GM21619 (cell line): Measurements from ENCODE around the gene SH2D5.

Source experiments
- ATAC-seq: cut with Tn5 transposase; IDR thresholded peaks from one replicate; pipeline ENCODE4 v1.9.1; 2021; ENCODE audit not compliant: unreplicated experiment

The SH2D5 gene

DNA sequence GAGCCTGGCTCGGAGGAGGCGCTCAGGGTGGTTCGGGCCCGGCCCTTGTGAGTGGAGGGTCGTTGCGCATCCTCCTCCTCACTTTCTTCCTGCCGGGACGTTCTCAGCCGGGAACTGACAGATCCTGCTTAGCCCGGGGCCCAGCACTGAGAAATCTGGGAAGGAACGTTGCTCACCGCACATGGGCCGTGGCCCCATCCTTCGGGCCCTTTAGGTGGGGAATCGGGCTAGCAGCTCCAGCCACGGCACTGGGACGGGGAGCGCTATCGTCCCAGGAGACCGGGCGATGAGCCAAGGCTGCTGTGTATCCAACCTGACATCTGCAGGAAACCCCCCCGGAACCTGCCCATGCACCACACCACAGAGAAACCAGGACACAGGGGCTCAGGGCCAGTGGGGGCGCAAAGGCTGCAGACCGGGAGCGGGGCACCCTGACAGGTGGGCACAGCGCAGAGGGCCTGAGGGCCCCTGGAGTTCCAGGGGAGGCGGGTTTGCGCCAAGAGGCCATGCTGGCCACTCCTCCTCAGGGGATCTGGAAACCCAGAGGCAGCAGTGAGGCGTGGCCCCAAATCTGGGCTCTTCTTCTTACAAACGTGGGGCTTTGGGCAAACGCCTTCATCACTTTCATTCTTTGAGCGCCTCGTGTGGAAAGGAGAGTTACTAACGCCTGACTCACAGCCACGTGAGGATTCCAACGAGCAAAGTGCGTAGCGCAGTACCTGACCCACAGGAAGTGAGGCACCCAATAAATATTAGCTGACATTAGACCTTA is at the start of gene SH2D5:
TSS of gene SH2D5 (minus strand) at position 116 of the 772 bp plus-strand sequence. CDS start 4,659 bp downstream, outside the sequence.
- peak; percentile 52 for ATAC-seq

DNA sequence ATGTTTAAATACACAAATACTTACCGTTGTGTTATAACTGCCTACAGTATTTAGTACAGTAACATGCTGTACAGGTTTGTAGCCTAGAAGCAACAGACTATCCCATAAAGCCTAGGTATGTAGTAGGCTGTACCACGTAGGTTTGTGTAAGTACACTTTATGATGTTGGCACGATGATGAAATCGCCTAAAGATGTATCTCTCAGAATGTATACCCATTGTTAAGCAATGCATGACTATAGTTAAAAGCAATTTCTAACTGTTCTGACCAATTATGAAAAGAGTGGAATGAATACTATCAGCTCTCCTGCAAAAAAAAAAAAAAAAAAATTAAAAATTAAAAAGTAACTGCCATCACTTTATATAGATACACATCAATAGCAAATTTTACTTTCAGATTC is 43.2 kb upstream of the SH2D5 start:
- no peak for ATAC-seq

DNA sequence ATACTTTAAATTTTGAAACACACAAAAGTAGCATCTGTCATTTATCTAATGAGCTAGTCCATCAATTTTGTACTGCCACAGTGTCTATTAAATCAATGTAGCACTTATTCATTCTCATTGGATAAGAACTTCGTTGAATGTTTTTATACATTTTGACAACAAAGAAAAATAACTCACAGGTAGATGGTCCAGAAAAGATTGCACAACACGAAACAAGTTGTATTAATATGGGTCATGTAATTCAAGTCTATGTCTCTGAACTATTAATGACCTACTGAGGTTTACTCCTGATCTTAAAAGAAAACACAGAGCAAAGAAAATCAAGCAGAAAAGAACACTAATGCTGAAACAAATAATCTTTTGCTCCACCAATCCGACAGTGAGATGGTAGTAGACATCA is 39.3 kb upstream of the SH2D5 start:
- no peak for ATAC-seq

DNA sequence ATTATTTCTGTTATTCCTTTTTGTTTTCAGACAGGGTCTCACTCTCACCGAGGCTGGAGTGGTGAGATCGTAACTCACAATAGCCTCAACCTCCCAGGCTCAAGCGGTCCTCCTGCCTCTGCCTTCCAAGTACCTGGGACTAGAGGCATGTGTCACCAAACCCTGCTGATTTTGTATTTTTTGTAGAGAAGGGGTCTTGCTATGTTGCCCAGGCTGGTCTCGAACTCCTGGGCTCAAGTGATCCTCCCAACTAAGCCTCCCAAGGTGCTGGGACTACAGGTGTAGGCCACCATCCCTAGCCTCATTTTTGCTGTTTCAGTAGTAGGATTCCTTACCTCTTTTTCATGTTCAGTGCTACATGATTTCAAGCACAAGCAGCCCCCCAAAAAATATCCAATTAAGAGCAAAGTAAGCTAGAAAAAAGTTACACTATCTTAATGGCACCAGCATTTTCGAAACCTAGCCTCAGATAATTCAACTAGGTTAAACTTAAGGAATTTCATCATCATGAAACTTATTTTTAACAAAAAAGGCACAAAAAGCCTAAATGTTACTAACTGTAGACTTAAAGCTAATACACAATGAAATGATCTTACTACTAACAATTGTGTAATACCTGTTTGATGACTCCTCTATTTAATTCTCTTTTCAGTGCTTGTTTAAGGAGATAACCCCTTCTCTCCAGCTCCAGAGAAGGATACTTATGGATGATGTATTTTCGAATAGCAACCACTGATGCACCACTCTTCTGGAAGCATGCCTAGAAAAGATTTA is 38.0 kb upstream of the SH2D5 start:
- no peak for ATAC-seq

DNA sequence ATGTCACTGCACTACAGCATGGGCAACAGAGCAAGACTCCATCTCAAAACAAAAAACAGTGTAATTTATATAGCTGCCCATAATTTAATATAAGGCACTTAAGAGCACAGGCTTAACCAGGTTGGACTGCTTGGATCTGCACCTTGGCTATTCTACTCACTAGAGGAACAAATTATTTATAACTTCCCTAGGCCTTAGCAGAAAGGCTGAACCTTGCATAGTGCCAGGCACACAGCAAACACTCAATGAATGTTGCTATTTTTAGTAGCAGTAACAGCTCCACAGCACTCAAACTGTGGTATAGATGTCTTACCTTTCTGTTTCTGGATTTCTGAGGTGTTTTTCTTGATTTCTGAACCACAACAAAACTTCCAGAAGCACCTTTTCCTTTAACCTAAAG is 34.8 kb upstream of the SH2D5 start:
- ATAC-seq = no peak

DNA sequence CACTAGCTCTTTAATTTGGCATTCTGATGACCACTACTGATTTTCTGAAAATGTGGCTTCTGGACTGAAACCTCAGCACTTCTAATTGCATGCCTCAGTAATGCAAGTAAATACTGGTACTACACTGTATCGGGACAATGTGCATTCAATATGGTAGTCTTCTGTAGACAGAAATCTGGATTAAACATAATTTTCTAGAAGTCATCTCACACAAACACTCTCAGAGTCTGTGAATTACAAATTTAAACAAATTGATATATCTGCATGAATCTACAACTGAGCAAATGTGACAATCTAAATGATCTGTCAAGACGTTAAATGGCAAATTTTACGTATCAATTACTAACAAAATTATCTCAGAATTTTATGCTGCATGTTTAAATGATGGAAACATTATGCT is 30.9 kb upstream of the SH2D5 start:
- no peak for ATAC-seq

DNA sequence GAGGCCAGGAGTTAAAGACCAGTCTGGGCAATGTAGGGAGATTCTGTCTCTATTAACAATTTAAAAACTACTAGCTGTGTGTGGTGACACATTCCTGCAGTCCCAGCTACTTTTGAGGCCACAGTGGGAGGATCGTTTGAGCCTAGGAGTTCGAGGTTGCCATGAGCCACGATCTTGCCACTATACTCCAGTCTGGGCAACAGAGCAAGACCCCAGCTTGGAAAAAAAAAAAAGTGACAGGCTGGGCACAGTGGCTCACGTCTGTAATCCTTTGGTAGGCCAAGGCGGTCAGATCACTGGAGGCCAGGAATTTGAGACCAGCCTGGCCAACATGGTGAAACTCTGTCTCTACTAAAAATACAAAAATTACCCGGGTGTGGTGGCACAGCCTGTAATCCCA is 27.8 kb upstream of the SH2D5 start:
- ATAC-seq = no peak

DNA sequence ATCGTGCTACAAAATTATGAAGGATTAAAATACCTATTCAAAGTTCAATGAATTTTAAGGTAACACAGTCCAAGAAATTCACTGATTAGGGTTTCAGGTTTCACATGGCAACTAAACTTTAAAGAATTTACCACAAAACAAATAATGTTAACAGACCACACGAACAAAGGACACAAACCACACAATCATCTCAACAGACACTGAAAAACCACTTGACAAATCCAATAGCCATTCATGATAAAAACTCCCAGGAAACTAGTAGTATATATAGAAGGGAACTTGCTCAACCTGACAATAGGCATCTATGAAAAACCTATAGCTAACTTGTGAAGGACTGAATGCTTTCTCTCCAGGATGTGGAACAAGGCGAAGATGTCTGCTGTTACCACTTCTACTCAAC is 21.1 kb upstream of the SH2D5 start:
- no peak for ATAC-seq

DNA sequence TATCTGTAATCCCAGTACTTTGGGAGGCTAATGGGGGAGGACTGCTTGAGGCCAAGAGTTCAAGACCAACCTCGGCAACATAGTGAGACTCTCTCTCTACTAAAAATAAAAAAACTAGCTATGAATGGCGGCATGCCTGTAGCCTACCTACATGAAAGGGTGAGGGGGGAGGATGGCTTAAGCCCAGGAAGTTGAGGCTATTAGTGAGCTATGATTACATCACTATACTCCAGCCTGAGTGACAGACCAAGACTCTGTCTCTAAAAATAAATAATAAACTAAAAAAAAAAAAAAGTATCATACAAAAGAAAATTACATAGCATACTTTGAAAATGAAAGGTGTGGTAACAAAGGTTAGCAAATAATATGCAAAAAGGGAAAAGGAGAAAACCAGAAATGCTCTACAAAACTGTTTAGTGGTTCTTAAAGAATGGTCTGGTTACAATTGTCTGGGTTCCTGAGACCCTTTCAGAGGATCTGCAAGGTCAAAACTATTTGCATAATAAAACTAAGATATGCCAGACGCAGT is 19.0 kb upstream of the SH2D5 start:
- ATAC-seq = no peak

DNA sequence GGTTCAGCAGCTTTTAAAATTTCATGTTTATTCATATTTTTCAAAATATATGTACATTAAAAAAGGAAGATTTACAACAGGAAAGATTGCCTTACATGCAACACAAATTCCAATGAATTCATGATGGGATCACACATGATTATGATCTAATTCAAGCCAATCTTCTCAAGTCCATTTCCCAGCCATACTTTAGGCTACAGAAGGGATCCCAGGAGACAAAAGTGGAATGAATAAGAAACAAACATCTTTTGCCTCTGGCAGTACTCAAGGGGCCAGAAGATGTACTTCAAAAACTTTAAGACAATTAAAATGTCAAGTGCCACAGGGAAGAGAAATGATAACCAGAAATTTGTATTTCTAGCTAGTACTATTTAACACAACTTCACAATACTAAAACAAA is 10.2 kb upstream of the SH2D5 start:
- ATAC-seq = no peak

DNA sequence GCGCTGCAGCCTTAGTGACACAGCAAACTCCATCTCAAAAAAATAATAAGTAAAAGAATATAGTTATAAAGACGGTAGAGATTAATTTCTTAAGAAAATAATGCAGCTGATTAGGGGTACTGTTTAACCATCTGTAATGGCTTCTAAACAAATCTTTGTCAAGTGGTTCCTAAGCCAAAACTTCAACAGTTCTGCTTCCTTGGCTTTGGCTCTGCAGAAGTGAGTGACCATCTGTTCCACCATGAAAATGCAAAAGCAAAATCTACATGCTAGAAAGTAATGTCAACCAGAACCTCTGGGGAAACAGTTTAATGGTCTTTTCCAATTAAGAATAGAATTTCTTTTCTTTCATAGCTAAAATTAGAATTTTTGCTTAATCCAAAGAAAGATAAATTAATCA is 8.3 kb upstream of the SH2D5 start:
- ATAC-seq = no peak

DNA sequence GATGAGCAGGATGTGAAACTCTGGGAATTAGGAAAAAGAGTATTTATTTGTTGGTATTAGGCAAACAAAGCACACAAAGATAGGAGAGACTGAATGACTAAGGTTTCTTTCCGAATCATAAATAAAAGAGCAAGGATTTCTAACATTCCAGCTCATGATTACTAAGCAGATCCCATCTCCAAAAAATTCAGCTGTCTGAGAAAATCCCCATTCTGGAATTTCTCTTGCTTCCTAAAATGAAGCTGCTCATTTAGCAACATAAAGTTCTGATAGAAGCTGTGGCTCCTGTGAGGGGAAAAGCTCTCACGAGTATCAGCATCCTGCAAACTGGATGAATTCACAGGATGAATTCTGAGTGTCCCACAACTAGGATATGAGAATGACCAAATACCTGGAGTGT is 6.7 kb upstream of the SH2D5 start:
- ATAC-seq = no peak

DNA sequence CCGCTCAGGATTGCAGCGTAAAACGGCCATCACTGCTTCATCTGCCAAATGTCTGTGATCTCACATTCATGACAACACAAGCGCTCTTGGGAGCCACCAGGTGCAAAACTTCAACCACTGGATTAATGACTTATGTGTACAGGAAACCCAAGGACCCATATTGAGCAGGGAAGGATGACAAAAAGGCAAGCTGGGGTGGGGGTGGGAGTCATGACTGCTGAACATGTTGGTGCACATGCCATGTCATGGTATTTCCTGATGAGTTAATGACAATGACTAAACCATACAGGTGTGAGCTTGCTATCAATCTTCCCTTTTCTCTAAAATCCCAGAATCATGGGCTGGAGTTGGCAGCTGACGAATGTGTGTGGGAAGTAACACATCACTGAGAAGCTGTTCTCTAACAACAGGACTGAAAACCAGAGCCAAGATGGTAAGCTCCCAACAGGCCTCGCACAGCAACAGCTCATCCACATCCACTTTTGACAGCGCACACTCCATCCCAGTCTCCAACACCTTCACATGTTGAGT is 3.1 kb upstream of the SH2D5 start:
- no peak for ATAC-seq

DNA sequence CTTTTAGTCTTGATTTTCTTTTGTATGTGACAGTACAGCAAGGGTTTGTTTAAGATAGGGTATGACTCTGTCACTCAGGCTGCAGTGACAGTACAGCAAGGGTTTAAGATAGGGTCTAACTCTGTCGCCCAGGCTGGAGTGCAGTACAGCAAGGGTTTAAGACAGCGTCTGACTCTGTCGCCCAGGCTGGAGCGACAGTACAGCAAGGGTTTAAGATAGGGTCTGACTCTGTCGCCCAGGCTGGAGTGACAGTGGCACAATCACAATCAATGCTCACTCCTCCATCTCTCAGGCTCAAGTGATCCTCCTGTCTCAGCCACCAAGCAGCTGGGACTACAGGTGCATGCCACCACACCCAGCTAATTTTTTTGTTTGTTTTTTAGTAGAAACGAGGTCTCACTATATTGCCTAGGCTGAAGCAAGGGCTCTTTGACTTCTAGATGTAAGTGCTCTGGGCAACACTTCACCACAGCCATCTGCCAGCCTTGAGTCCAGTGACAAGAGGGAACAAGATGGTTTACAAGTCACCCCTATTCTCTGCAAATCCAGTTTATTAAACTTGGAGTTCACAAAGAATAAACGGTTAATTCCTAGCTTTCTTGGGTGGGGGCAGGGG is 965 bp upstream of the SH2D5 start:
- ATAC-seq = no peak

DNA sequence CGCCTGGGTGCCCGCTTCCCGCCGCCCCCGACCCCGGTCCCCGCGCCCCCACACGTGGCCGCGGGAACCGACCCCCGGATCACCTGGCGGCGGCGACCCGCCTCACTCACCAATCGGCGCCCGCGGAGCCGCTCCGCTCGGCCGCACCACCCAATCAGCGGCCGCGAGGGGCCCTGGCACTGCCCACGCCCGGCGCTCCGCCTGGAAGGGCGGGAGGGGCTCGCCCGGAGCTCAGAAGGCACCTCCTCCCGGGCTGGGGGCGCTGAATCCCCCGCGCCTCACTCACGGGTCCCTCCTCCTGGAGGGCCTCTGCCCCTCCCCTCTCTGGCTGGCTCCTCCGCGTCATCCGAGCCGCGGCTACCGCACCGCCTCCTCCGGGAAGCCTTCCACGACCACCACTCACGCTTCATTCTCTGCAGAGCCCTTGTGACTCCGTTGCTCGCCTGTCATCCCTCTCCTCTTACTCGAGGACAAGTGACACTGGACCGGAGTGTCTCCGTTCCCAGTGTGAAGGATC is 374 bp downstream of the SH2D5 start:
- ATAC-seq = peak; percentile 50

DNA sequence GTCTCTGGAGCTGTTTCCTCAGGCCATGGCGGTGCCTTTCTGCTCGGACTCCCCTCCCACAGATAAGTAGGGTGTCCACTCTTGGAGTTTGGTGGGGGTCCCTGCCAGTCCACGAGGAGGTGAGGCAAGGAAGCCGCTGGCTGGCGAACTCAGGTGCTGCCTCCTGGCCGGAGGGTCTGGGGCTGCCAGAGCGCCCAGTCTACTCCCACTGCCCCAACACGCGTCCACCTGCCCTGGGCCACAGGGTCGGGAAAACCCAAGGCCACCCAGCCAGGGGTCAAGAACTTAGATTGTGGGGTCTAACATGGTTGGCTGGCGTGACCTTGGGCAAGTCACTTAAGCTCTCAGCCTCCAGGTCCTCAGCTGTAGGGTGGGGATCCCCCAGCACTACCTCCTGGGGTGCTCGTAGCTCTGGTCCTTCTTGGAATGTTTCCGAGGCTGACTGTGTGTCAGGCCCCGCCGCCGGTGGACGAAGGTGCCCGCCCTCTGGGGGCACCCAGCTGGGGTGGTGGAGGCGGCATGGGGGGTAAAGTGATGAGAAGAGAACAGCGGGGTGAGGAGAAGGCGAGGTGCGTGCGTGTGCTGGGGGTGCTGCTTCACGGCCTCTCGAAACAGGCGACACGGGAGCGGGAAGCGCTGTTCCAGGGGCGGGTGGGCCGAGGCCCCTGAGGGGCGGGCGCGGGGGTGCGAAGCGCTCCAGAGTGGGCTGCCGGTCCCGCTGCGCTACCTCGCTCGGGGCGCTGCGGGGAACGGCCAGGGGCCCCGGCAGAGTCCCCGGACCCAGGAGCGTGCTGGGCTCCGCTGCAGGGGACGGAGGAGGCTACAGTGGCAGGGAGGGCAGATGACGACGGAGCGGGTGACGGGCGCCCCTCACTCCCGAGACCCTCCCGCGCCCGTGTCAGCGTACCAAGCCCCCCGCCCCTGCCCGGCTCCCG is 1.2 kb downstream of the SH2D5 start:
- ATAC-seq = no peak

DNA sequence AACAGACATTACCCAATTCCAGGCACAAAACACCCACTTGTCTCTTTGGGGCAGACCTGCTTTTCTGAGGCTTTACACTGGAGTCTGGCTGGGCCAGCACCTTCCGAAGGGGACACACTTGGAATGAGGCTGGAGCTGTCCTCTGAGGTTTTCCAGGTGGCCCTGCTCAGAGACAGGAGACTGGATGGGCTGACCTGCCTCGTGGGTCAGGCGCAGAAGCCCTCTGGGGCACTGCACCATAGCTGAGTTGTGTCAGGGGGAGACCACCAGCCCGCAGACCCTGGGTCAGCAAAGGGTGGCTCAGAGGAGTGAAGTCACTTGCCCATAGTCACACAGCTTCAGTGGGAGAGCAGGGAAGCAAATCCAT is 1.8 kb downstream of the SH2D5 start:
- no peak for ATAC-seq

DNA sequence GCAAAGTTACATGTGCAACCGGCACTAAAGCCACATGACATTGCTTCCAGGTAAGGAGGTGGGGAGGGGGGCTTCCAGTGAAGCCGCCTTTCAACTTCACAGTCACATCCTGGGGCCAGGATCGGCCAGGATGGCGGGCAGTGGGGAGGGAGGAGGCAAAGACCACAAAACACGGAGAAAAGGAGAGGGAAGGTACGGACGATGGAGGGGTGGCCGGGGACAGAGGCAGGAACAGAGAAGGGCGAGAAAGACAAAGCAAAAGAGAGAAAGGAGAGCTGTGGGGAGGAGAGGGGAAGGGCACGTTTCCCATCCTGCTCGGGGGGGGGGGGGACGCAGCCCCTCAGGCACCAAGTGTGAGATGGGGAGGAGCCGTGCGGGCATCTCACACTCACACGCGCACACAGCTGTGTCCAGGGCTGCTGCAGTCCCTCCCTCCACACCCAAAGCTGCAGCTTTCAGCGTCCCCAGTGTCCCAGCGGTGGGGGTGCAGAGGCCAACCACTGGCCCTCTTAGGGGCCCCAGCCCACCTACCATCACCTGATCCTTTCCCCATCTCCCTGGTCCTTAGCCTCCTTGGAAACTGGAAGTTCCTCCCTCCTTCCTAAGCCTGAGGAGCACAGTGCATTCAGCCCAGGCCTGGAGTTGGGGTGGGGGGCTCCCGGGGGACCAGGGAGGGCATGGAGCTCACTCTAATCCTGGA is 2.4 kb downstream of the SH2D5 start:
- no peak for ATAC-seq

DNA sequence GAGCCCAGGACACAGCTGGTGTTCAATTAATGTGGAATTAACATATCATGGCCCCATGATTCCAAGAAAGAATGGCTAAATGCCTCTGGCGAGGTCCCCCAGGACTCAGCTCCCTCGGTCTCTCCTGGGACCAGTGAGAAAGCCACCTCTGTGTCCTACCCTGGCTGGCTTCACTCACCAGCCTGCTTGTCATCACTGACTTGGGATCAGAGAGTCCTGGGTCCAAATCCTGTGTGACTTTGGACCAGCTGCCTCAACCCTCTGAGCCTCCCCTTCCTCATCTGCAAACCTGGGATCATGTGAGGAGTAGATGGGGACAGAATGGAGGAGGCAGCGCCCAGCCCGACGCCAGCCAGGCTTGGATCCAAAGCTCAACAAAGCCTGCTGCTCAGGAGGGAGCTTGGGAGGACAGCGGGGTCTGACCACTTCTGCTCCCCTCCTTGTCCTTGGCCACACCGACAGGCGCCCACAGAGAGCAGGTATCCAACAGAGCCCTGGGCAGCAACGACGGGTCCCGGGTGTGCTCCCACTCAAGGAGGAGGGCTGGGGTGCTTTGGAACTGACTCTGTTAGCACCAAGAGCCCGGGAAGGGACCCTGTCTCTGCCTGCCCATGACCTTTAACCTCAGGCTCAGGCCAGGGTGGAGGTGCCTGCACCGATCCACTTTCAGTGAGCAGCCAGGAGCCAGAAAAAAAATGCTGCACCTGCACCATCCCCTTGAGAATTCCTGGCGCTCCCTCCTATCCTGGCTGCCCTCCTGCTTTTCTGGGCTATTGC is 3.2 kb downstream of the SH2D5 start:
- no peak for ATAC-seq
